Omental fat pad (tissue), 4 donors: ENCODE results near the gene RASSF4. TPM values are rescaled to one million over a fixed set of nuclear protein-coding genes. Genes with fewer than 3 reads are reported as not detected.

Experiments used
- ATAC-seq: fragments of 150-250 bp; one replicate; pipeline ENCODE4 v1.9.1; 2016; ENCODE audit warnings: mild to moderate bottlenecking, moderate library complexity; ENCODE audit not compliant: low FRiP score
- DNase-seq: peaks from one replicate; pipeline ENCODE4 v3.0.0-alpha.2; 2019; ENCODE audit warnings: low spot score
- total RNA-seq, 4 donors: library from RNA; depleted of rRNA; stranded (reverse); fragments of >200 nt; gene quantifications; one replicate each; pipeline ENCODE4 v1.1.0, GENCODE V29; 2016
- TF ChIP-seq, protein P1 (sequence below), 3 donors: fragments of 450-650 bp; IDR thresholded peaks; one replicate each; pipeline ENCODE4 v1.5.1; 2016 to 2017; ENCODE audit warnings: antibody characterized with exemption in 3 of 3, mild to moderate bottlenecking in 3 of 3, moderate library complexity in 2 of 3

The RASSF4 gene
- total RNA-seq, 4 donors from 2014 or later: 75.1 to 229 (median 142) TPM

DNA sequence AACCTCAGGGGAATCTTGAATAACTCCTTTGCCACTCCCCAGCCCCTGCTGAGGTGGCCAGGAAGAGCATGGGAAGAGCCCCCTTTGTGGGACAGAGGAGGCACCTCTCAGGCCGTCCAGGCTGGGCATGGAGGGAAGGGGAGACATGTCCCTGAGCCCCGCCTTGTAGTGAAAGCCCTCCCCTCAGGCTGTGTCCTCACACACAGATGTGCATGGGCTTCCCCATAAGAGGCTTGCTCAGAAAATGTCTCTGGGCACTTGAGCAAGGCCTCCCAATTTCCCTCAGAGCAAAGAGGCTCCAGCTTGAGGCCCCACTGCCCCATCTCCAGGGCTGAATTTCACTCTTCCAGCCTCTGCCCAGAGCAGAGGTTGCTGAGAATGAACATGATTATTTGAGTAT is 44.7 kb upstream of the RASSF4 start:
- TF ChIP-seq, protein P1, sequence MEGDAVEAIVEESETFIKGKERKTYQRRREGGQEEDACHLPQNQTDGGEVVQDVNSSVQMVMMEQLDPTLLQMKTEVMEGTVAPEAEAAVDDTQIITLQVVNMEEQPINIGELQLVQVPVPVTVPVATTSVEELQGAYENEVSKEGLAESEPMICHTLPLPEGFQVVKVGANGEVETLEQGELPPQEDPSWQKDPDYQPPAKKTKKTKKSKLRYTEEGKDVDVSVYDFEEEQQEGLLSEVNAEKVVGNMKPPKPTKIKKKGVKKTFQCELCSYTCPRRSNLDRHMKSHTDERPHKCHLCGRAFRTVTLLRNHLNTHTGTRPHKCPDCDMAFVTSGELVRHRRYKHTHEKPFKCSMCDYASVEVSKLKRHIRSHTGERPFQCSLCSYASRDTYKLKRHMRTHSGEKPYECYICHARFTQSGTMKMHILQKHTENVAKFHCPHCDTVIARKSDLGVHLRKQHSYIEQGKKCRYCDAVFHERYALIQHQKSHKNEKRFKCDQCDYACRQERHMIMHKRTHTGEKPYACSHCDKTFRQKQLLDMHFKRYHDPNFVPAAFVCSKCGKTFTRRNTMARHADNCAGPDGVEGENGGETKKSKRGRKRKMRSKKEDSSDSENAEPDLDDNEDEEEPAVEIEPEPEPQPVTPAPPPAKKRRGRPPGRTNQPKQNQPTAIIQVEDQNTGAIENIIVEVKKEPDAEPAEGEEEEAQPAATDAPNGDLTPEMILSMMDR (IDR thresholded peaks at IDR 0.05): no peak
- no peak for ATAC-seq
- DNase-seq: no peak

DNA sequence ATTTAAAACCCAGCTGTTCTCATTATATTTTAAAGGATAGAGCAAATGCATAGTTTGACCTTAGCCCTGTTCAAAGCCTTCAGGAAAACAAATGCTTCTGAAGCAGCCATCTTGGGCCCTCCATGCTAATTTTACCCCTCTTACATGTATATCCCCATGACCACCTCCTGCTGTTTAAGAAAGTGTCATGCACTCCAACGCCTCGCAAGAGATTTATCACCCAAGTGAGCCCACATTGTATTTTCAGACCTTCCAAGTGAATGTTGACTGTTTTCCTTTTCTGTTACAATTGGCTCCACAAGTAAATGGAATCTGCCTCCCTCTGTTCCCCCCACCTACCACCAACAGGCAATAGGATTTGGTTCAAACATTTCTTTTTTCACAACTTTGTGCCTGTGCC is 43.2 kb upstream of the RASSF4 start:
- no peak for DNase-seq

DNA sequence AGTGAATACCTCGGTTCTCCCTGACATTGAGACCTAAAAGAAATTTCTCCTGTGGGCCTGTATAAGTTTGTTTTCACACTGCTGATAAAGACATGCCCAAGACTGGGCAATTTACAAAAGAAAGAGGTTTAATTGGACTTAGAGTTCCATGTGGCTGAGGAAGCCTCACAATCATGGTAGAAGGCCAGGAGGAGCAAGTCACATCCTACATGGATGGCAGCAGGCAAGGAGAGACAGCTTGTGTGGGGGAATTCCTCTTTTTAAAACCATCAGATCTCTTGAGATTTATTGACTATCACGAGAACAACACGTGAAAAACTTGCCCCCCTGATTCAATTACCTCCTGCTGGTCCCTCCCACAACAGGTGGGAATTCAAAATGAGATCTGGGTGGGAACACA is 41.8 kb upstream of the RASSF4 start:
- TF ChIP-seq, protein P1 (IDR thresholded peaks at IDR 0.05): no peak
- ATAC-seq (no peak), DNase-seq (no peak)

More for the DNA sequence above, 43.2 kb upstream of the RASSF4 start:
- TF ChIP-seq, protein P1 (IDR thresholded peaks at IDR 0.05): no peak
- no peak for ATAC-seq

DNA sequence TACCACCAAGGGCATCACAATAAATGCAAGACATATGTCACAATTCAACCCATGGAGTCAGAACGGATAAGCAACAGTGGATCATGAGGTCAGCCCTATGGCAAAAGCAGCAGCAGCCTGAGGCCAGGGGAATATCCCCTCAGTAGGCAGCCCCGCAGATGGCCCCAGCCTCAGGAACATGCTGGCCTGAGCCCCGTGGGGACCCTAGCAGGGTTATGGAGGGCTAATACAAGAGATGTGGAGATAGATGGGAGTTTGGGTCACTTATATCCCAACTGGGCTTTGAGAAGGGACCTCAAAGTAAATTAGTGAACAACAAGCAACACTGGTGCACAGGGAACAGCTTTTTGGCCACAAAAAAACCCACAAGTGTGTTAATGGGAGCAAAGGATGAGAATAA is 39.4 kb upstream of the RASSF4 start:
- DNase-seq: no peak
- TF ChIP-seq, protein P1 (IDR thresholded peaks at IDR 0.05): no peak
- ATAC-seq: no peak

DNA sequence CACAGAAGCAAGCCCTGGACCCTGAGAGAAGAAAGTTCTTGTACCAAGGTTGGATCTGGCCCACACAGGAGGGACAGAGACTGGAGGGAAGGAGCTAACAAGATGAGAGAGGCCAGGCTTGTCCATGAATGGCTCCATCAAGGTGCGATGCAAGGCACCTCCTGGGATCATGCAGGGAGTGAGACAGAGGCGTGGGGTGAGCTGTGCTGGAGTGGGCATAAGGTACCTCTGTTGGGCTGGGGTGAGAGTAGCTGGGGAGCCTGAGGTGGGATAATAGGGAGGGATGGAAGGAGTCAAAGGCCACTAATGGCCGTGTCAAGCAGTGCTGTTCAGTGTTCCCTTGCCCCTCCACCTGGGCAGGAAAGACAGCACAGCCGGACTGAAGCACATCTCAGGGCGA is 38.5 kb upstream of the RASSF4 start:
- TF ChIP-seq, protein P1 (IDR thresholded peaks at IDR 0.05): no peak
- DNase-seq: no peak
- ATAC-seq: no peak

DNA sequence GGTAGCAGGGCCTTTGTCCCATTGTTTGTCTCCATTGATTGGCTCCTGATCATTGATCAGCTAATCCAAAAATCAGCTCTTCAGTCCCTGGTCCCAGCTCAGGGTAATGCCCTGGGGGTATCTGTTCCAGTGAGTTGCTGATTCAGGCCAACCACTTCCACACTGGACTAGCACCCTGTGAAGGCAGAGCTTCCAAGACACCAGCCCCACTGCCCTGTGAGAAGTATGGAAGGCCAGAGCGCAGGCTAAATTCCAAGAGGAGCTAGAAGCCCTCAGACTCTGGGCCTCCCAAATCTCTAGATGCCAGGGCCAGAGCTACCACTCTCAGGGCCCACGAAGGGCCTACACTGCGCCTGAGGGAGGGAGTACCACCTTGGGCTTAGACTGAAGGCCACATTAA is 38.1 kb upstream of the RASSF4 start:
- TF ChIP-seq, protein P1 (IDR thresholded peaks at IDR 0.05): no peak
- DNase-seq: no peak
- ATAC-seq: no peak

DNA sequence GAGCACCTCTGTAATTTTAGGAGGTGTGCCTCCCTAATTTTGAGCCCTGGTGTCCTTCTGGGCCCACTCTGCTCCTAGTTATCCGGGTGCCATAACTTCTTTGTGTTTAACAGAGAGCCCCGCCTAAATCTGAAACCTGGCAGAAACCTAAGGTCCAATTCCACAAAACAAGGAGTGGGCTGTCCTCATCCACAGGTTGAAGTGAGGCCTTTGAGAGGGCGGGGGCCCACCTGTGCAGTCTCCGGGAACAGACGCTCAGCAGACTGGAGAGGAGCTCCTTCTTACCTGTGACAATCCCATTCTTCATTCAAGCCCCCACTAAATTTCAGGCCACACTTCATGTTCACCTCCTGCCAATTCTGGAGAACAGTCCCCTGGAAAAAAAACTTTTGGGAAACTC is 37.6 kb upstream of the RASSF4 start:
- DNase-seq (no peak), ATAC-seq (no peak)
- TF ChIP-seq, protein P1 (IDR thresholded peaks at IDR 0.05): no peak
